WTC11 (cell line): Measurements from ENCODE around the gene GLB1L2. TPM values are rescaled to one million over a fixed set of nuclear protein-coding genes. Genes with fewer than 3 reads are reported as not detected.

Source experiments
- ATAC-seq: fragments of 200-7000 bp; cut with Tn5 transposase; 2 replicates; pipeline ENCODE4 v1.10.0; 2021; ENCODE audit warnings: mild to moderate bottlenecking, moderate library complexity
- CTCF ChIA-PET: fragments of 300-600 bp; sonication (Branson Sonifier 250); formaldehyde crosslinking; loops from one replicate; lab custom pipeline; 2021; ENCODE audit warnings: antibody characterized with exemption; lab: Charles Lee
- POLR2A ChIA-PET: fragments of 350-600 bp; sonication (Branson Sonifier 250); formaldehyde crosslinking; loops from one replicate; lab custom pipeline; 2021; ENCODE audit warnings: antibody characterized with exemption; lab: Charles Lee
- DNase-seq: peaks from one replicate; pipeline ENCODE4 v3.0.0; 2021; ENCODE audit warnings: low spot score
- H3K27ac Mint-ChIP-seq: 2 replicates; pipeline ENCODE4 v1.8.0; 2021; ENCODE audit warnings: mixed read lengths
- H3K27me3 Mint-ChIP-seq: 2 replicates; pipeline ENCODE4 v1.8.0; 2021; ENCODE audit warnings: low read depth, mild to moderate bottlenecking, moderate library complexity, mixed read lengths
- H3K36me3 Mint-ChIP-seq: 2 replicates; pipeline ENCODE4 v1.8.0; 2021; ENCODE audit warnings: mixed read lengths
- H3K4me1 Mint-ChIP-seq: 2 replicates; pipeline ENCODE4 v1.8.0; 2022; ENCODE audit warnings: mixed read lengths
- H3K4me3 Mint-ChIP-seq: 2 replicates; pipeline ENCODE4 v1.8.0; 2021; ENCODE audit warnings: mild to moderate bottlenecking, moderate library complexity, mixed read lengths
- H3K9me3 Mint-ChIP-seq: 2 replicates; pipeline ENCODE4 v1.8.0; 2021; ENCODE audit warnings: mixed read lengths
- ATF1 ChIP-seq: sonication (generic); formaldehyde crosslinking; IDR thresholded peaks from 2 replicates; pipeline ENCODE4 v1.8.1; 2023; ENCODE audit warnings: mild to moderate bottlenecking, moderate library complexity, missing genetic modification reagents
- CBFB ChIP-seq: sonication (generic); formaldehyde crosslinking; IDR thresholded peaks from 2 replicates; pipeline ENCODE4 v1.8.1; 2022; ENCODE audit warnings: mild to moderate bottlenecking, low read depth, missing genetic modification reagents
- E2F4 ChIP-seq: sonication (generic); formaldehyde crosslinking; IDR thresholded peaks from 2 replicates; pipeline ENCODE4 v1.8.1; 2022; ENCODE audit warnings: low read depth, mild to moderate bottlenecking, moderate library complexity, missing genetic modification reagents, borderline replicate concordance
- E2F5 ChIP-seq: sonication (generic); formaldehyde crosslinking; IDR thresholded peaks from 2 replicates; pipeline ENCODE4 v1.8.1; 2022; ENCODE audit warnings: mild to moderate bottlenecking, moderate library complexity, missing genetic modification reagents
- ETV6 ChIP-seq: sonication (generic); formaldehyde crosslinking; IDR thresholded peaks from 2 replicates; pipeline ENCODE4 v1.8.1; 2022; ENCODE audit warnings: mild to moderate bottlenecking, missing genetic modification reagents
- FOXK1 ChIP-seq: sonication (generic); formaldehyde crosslinking; IDR thresholded peaks from 2 replicates; pipeline ENCODE4 v1.8.0; 2022; ENCODE audit warnings: mild to moderate bottlenecking, moderate library complexity, missing genetic modification reagents
- MLX ChIP-seq: sonication (generic); formaldehyde crosslinking; IDR thresholded peaks from 2 replicates; pipeline ENCODE4 v1.8.1; 2023; ENCODE audit warnings: mild to moderate bottlenecking, missing genetic modification reagents, moderate library complexity
- MXD4 ChIP-seq: fragments of 250-450 bp; sonication (Bioruptor Pico); IDR thresholded peaks from 2 replicates; pipeline ENCODE4 v1.8.0; 2021; ENCODE audit warnings: mild to moderate bottlenecking, moderate library complexity, borderline replicate concordance
- NFE2L1 ChIP-seq: sonication (generic); formaldehyde crosslinking; IDR thresholded peaks from 2 replicates; pipeline ENCODE4 v1.8.1; 2023; ENCODE audit warnings: missing genetic modification reagents
- NFYB ChIP-seq: sonication (generic); formaldehyde crosslinking; conservative IDR thresholded peaks from 2 replicates; pipeline ENCODE4 v1.8.0; 2022; ENCODE audit warnings: low read depth, missing genetic modification reagents
- NR2C2 ChIP-seq: sonication (generic); formaldehyde crosslinking; IDR thresholded peaks from 2 replicates; pipeline ENCODE4 v1.8.0; 2022; ENCODE audit warnings: mild to moderate bottlenecking, missing genetic modification reagents
- NR3C1 ChIP-seq: sonication (generic); formaldehyde crosslinking; conservative IDR thresholded peaks from 2 replicates; pipeline ENCODE4 v1.8.1; 2023; ENCODE audit warnings: low read depth, mild to moderate bottlenecking, missing genetic modification reagents
- PRRX2 ChIP-seq: fragments of 250-450 bp; sonication (Bioruptor Pico); IDR thresholded peaks from 2 replicates; pipeline ENCODE4 v1.8.0; 2021; ENCODE audit warnings: mild to moderate bottlenecking
- RORB ChIP-seq: fragments of 250-450 bp; sonication (Bioruptor Pico); IDR thresholded peaks from 2 replicates; pipeline ENCODE4 v1.9.0; 2021; ENCODE audit warnings: mild to moderate bottlenecking
- SOX15 ChIP-seq: fragments of 250-450 bp; sonication (Bioruptor Pico); IDR thresholded peaks from 2 replicates; pipeline ENCODE4 v1.9.0; 2021; ENCODE audit warnings: mild to moderate bottlenecking
- ZNF138 ChIP-seq: sonication (generic); formaldehyde crosslinking; conservative IDR thresholded peaks from 2 replicates; pipeline ENCODE4 v1.8.1; 2022; ENCODE audit warnings: mild to moderate bottlenecking, moderate library complexity, missing genetic modification reagents
- ZNF219 ChIP-seq: sonication (generic); formaldehyde crosslinking; IDR thresholded peaks from 2 replicates; pipeline ENCODE4 v1.8.0; 2023; ENCODE audit warnings: missing genetic modification reagents, mild to moderate bottlenecking, borderline replicate concordance
- ZNF317 ChIP-seq: sonication (generic); formaldehyde crosslinking; IDR thresholded peaks from 2 replicates; pipeline ENCODE4 v1.8.1; 2023; ENCODE audit warnings: low read depth, mild to moderate bottlenecking, moderate library complexity, missing genetic modification reagents, borderline replicate concordance
- ZNF396 ChIP-seq: fragments of 250-450 bp; sonication (Bioruptor Pico); IDR thresholded peaks from 2 replicates; pipeline ENCODE4 v1.8.0; 2021; ENCODE audit warnings: mild to moderate bottlenecking, moderate library complexity, borderline replicate concordance
- ZNF671 ChIP-seq: fragments of 250-450 bp; sonication (Bioruptor Pico); IDR thresholded peaks from 2 replicates; pipeline ENCODE4 v1.8.0; 2021; ENCODE audit warnings: mild to moderate bottlenecking
- total RNA-seq: library from RNA; stranded (reverse); gene quantifications from 3 replicates; pipeline ENCODE4 v1.2.3, GENCODE V29; 2021

Gene GLB1L2
- total RNA-seq, 1 experiment from 2014 or later = 6.0 TPM

- no peaks in the 10 kb centered on the region for H3K27me3 Mint-ChIP-seq
- no peaks in the 10 kb centered on the region for H3K4me1 Mint-ChIP-seq
- peaks cover 42% of the 10 kb centered on the region for H3K36me3 Mint-ChIP-seq
- no peak overlapping the region for H3K4me3 Mint-ChIP-seq
- DNase-seq (no peak), ATAC-seq (no peak)
- POLR2A ChIA-PET = no interaction called here
- CTCF ChIA-PET = no interaction called here
- no peak overlapping the region for H3K27ac Mint-ChIP-seq
- no peak for TF ChIP-seq MLX (CRISPR knock-in tag)
- TF ChIP-seq ZNF396 (CRISPR knock-in tag) = no peak
- no peak for TF ChIP-seq RORB
- no peak for TF ChIP-seq SOX15
- TF ChIP-seq MXD4 = no peak
- no peak for TF ChIP-seq NFE2L1 (CRISPR knock-in tag)
- no peak for TF ChIP-seq FOXK1 (CRISPR knock-in tag)
- no peak for TF ChIP-seq E2F4
- TF ChIP-seq CBFB (CRISPR knock-in tag) = no peak
- TF ChIP-seq ETV6 (CRISPR knock-in tag) = no peak
- no peak for TF ChIP-seq NFYB (CRISPR knock-in tag)
- TF ChIP-seq NR3C1 (CRISPR knock-in tag) = no peak
- no peak for TF ChIP-seq ZNF317
- TF ChIP-seq ATF1 (CRISPR knock-in tag) = no peak
- no peak for TF ChIP-seq NR2C2 (CRISPR knock-in tag)
- no peak for TF ChIP-seq ZNF219
- peaks cover 30% of the 10 kb centered on the region for H3K9me3 Mint-ChIP-seq
These were observed 9.2 kb upstream of the GLB1L2 start for GRCh38 chr11:134322553-134322952.

- Mint-ChIP-seq H3K4me3 (no peak overlapping the region), H3K36me3 (no peaks in the 10 kb centered on the region), H3K27me3 (peaks cover 34% of the 10 kb centered on the region), H3K9me3 (no peaks in the 10 kb centered on the region), H3K4me1 (peaks cover 26% of the 10 kb centered on the region), H3K27ac (no peak overlapping the region)
- DNase-seq = no peak
- POLR2A ChIA-PET = no interaction called here
- TF ChIP-seq ZNF138 (no peak), FOXK1 (CRISPR knock-in tag) (no peak), ZNF671 (no peak), PRRX2 (CRISPR knock-in tag) (no peak)
- no peak for ATAC-seq
- CTCF ChIA-PET = interaction anchor here (1.2 kb wide), 1 partner anchor 66 kb away, joined by 5 read pairs; no protein-coding TSS in a partner anchor
These were observed 3.4 kb upstream of the GLB1L2 start for GRCh38 chr11:134328433-134328832.

GRCh38 chr11:134330611-134331353 lies 1.0 kb upstream of the GLB1L2 start:
- Mint-ChIP-seq H3K4me1 (peaks cover 26% of the 10 kb centered on the region), H3K27me3 (peaks cover 46% of the 10 kb centered on the region), H3K4me3 (peak overlapping the region; percentile 75)
- DNase-seq = no peak
- ATAC-seq = no peak
- TF ChIP-seq E2F5 (CRISPR knock-in tag) = no peak
- TF ChIP-seq, all 79 proteins: peak for 0
- no peaks in the 10 kb centered on the region for H3K36me3 Mint-ChIP-seq
- POLR2A ChIA-PET = no interaction called here
- CTCF ChIA-PET = no interaction called here
- no peaks in the 10 kb centered on the region for H3K9me3 Mint-ChIP-seq
- H3K27ac Mint-ChIP-seq = no peak overlapping the region
